Ureter (tissue), 1 donor: Measurements from ENCODE around the gene POMT2. TPM values are rescaled to one million over a fixed set of nuclear protein-coding genes. Genes with fewer than 3 reads are reported as not detected.
A peak's percentile ranks its signal among the peaks of the same experiment; 100 is the strongest.
"Not testable (repeated sequence)": the region's sequence is repeated elsewhere in the genome, so short reads cannot be mapped to it uniquely, and the experiment has no call there.

Experiments
- DNase-seq: peaks from one replicate; pipeline ENCODE4 v3.0.0-alpha.2; 2020; ENCODE audit warnings: low spot score
- total RNA-seq: library from RNA; stranded (reverse); gene quantifications from one replicate; pipeline ENCODE4 v1.2.4, GENCODE V29; 2023
- donor health status: DM: yes; HTN: yes; CAD: no.

POMT2 gene
- total RNA-seq, 1 donor from 2014 or later: 37.6 TPM

DNA sequence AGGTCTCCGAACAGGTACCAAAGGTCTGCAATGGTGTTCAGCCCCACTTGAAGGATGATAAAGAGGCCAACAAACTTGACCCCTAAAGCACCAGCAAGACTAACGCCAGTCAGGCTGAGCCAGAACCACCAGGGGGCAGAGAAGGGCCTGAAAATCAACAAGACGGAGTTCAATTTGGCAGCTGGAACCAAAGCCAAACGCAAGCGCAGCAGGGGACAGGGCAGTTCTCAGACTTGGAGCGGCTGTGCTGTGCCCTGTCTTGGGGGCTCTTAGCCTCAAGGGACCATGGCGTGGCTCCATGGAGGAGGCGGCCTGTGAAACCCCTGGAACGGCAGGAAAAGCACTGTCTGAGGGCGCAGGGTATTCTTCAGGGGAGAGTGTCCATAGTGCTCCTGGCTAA lies 19.6 kb downstream of the POMT2 start:
- DNase-seq: peak; percentile 79

DNA sequence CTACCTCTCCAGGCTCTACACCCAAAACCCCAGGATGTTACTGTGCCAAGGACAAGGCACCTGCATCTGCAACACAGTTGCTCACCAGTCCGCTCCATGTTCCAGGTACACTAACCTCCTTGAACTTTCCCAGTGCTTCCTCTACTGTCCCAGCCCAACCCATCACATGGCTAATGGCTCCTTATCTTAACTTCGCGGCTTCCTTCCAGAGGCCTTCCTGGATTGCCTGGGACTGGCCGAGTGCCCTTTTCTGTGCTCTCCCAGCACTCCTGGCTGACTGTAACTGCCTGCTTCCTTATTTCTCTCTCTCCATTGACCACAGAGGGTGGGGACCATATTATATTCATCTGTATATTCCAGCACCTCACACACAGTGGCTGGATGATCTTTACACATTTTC lies 20.9 kb downstream of the POMT2 start:
- DNase-seq: no peak

DNA sequence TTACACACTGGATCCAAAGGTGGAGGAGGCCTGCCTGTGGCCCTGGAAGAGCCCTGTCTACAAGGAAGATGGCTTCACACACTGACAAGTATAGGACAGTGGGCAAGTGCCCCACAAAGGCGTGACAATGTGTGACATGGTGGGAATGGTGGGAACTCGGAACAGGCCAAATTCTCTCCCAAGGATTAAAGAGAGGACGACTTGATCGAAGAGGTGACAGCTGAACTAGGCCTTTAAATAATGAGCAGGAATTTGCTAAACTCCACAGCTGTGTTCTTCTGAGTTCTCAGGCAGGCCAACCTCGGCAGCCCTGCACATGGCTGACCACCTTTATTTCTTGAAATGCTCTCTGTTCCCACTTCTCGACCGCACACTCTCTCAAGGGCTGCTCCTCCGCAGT lies 23.8 kb downstream of the POMT2 start:
- no peak for DNase-seq

DNA sequence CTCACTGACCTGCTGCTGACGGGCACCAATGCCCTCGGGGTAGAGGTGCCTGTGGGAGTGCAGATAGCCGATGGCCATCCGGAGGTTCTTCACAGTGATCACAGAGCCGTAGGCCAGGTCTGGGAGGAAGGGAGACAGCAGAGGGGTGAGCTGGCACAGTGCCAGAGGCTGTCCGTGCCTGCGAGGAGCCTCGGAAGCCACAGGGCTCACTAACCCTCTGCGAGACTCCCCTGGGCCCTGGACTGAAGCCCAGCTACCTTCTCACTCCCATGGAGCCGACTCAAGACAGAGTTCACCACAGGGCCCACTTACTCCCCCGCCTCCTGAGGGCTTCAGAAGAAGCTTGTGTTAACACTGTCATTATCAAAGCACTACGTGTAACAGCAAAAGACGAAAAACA lies 24.5 kb downstream of the POMT2 start:
- DNase-seq: no peak

DNA sequence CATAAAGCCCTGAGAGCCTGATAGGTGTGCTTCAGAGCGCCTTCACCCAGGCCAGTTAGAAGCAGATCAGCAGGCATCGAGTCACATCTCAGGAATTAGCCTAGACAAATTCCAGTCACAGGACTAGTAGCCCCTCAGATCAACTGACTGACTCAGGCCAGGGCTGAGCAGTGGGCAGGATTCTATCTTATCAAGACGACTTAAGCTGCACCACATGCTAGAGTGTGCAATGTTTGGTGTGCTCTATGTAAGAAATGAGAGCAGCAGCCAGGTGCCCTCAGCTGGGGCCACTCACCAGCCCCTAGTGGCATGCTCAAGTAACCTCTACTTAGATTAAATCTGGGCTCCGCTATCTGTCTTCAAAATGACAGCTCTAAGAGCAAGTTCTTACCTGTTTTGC lies 30.0 kb downstream of the POMT2 start:
- no peak for DNase-seq

DNA sequence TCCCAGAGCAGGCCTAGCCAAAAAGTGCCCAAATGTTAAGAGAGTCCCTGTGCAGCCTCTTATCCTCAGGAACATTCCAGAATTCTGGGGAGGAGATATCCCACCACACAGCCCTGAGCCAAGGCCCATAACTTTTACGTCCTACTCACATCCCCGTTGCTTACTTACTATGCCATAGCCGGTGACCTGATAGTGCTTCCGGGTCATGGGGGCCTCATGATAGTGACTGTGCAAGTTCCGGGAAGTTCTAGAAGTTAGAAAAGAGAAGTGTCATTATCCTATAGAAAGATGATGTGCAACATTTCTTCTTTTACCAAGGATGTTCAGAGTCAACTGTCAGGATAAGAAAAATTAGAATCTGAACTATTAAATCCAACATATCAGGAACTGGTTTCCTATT lies 34.1 kb downstream of the POMT2 start:
- no peak for DNase-seq

DNA sequence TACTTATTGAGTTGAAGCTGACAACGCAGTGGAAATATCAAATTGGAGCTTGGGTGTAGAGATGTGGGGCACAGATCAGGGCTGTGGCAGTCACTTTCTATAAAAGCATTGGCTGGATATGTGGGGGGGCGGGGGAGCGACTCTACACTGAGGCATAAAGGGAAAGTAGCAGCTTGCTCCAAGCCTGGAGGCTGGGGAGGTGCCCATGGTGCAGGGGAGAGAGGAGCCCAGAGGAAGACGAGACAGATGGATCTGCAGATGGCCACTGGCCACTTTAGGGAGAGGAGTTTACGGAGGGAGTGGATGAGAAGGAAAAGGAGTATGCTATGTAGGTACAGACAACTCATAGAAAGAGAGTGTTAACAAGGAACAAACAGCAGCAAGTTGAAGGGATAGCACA lies 36.2 kb downstream of the POMT2 start:
- DNase-seq: no peak

DNA sequence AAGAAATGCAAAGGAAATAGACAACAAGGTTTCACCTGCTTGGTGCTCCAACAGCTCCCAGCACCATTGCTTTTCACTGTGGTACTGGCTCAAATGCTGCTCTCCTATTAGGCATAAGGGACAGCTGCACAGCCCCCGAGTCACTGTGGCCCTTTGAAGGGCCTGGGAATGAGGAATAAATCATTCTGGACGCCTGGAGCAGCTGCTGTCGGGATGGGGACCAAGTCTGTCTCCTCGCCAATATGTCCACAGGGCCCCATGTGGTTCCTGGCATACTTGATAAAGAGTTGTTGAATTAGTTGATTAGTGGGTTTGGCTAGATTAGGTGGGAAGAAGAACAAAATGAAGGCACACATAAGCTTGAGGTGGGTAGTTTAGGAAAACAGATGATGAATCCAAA lies 36.6 kb downstream of the POMT2 start:
- DNase-seq: no peak

DNA sequence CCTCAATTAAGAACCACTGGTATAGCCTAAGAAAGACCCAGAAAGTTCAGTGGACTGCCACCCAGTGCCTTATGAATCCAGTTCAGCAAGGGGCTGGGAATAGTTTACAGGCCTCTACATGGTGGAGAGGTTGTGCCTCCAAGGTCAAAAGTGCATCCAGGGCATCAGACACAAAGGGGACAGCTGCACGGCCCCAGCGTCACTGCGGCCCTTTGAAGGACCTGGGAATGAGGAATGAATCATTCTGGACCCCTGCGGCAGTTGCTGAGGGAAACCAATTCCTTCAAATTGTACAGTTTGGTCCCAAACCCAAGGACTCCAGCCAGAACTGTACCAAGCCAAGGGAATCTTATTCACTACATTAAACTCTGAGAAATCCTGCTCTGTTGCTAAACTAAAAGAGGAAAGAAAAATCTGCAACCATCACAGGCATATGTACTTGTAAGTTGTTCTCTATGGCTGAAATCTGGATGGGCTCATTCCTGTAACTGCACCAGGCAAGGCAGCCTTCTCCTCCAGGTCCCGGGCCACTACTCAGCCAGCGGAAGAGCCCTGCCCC lies 38.8 kb downstream of the POMT2 start:
- DNase-seq: no peak

DNA sequence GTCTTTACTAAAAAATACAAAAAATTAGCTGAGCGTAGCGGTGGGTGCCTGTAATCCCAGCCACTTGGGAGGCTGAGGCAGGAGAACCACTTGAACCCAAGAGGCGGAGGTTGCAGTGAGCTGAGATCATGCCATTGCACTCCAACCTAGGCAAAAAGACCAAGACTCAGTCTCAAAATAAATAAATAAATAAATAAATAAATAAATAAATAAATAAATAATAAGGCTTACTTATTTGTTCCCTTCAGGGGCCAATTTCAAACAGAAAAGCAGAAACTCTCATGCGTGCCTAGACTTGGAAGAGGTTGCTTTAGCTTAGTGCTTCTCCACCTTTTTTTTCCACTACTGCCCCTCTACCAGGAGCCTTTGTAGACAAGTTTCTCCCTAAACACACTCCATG lies 39.8 kb downstream of the POMT2 start:
- not testable (repeated sequence) for DNase-seq

DNA sequence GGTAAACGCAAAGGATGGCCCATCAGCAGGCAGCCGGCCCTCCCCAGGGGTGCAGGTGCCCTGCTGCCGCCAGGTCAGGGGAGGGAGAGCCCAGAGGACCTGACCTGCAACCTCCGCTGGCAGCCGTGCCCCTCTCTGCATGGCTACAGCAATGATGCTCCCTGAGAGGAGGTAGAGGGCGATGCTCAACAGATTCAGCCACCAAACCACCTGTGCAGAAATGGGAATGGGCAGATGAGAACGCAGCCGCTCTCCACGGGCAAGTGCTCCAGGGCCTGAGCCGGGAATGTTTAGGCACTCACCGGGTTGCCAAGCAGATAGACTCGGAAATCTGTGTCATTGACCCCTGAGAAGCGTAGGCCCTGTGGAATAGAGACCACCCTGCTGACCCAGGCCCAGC lies 41.0 kb downstream of the POMT2 start:
- DNase-seq: no peak

DNA sequence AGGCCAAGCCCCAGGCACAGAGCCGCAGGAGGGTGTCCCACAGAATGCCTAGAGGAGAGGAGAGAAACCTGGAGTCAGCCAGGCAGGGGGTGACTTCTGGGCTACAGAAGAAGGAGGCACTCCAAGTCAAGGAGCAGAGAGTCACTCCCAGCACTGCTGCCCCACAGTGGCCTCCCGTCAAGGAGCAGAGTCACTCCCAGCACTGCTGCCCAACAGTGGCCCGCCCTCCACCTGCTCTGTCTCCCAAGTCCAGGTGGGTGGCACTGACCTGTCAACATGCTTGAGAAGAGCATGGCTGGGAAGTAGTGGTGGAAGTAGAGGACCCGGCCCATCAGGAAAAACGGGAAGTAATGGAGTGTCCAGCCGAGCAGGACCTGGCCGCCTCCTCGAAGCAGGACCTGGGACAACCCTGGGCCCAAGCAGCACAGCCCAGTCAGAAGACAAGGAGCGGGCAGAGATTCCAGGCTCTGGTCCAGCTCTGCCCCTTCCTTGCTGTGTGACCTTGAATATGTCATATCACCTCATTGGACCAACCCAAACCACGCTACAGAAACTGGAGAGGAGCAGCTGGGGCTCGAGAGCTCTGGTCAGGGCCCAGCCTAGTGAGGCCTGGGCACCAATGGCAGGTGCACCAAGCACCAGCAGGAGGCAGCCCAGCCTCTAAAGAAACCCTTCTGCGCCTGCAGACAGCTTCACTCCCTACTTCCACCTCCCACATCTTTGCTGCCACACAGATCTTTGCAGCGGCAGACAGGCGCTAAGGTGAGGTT lies 42.0 kb downstream of the POMT2 start:
- no peak for DNase-seq

DNA sequence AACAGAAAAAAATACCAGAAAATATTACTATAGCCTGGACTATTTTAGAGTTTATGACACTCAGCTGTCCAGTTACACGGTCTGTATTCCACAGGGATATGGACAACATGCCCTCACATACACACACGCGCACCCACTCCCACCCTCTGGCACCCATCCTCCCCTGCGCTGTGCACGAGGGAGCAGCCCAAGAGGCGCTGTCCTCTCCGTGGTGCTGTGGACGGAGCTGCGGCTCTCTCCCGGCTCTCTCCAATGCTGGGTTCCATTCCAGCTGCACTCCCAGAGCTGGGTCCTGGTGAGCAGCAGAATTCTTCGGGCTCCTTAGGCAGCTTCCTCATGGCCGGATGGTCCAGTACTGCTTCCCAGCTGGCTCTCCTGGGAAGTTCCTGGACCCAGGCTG lies 43.7 kb downstream of the POMT2 start:
- no peak for DNase-seq

DNA sequence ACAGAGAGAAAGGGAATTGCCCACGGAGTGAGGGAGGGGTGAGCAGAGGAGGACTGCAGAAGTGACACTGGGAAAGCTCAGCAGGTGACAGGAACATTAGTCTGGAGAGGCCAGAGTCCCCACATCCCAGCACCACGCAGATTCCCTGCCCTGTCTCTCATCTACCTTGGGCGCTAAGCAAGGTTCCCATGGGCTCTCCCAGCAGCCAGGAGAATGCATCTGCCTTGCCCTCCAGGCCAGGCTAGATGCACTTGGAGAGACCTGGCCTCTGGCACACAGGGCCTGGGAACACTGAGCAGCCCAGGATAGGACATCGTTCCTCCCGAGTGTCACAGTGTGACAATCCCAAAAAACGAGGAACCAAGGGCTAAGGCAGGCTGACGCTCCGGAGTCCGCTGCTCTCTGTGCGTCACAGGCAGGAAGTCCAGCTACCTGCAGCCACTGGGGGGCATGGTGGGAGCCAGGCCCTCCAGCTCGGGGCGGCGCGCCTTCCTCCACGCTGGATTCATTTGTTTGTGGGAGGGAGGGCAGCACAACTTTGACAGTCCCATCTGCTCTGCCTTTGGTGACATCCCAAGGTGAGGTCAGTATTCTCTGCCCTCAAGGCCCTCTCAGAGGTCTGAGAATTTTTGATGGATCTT lies 44.3 kb downstream of the POMT2 start:
- no peak for DNase-seq

DNA sequence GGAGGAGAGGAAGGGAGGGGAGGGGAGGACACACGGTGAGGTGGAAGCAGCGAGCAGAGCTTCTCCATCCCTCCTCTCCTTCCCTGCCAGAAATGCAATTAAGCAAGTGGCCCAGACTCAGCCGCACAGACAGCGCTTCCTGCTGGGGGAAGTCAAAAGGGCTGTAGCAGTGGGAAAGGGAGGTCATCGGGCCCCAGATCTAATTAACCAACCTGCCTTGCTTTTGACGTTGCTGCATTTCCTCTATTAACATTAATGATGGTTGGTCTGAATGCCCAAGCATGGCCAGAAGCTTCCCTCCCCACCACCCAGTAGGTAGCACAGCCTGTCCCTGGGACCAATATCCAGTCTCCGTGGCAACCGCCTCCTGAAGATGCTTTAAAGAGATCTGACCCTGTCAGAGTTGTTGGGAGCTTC lies 45.1 kb downstream of the POMT2 start:
- no peak for DNase-seq

DNA sequence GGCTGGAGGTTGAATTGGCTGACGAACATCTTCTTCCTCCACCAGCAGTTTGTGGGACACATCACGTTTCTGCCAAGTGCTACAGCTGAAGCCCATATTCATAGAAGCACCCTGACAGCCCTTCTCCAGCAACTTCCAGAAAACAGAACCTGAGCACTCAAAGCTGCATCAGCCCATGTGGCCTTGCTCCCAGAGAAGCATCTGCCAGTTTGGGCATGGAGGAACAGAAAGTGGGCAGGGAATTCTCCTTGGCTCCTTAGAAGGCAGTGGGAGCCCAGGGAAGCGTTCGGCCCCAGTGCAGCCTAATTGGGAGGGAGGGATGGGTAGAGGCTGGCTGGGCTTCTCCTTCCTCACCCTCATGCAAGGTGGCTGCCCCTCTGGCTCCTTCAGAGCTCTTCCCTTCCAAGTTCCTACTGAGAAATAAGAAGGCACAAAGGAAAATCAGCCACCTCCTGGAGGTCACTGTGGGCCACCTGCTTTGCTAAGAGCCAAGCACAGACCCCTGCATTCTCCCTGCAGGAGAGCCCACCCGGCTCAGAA lies 45.6 kb downstream of the POMT2 start:
- DNase-seq: no peak

DNA sequence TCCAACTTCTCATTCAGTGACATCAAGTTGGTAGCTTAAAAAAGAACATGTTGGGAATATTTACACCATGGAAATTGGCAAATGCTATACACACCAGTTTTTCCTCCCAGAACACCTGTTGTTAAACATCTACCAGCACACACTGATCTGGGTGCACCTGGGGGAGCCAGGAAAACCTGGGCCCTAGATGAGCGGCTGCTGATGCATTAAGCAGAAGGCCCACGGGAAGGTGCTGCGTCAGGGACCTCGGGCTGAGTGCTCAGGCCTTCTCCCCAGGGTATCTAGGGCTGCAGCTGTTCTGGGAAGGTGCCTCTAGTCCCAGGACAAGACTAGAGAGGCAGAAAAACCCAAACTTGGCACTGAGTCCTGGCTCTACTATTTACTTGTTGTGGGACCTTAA lies 46.9 kb downstream of the POMT2 start:
- DNase-seq: no peak

DNA sequence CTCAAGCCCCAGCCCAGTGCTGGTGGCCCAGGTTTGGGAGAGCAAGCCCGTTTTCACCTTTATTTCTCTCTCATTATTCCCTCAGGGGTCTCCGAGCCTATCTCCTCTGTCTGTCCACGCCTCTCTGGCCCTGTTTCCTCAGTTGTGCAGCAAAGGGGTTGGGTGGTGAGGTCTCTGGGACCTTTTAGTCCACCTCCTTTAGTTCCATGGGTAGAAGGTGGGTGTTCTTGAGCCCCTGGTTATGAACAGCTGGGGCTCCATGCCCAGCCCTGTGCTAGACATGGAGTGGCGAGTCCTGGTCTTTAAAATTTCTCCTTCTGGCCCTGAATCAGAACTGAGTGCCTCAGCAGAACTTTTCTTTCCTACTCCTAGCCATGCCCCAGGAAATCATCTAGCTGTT lies 48.4 kb downstream of the POMT2 start:
- no peak for DNase-seq

DNA sequence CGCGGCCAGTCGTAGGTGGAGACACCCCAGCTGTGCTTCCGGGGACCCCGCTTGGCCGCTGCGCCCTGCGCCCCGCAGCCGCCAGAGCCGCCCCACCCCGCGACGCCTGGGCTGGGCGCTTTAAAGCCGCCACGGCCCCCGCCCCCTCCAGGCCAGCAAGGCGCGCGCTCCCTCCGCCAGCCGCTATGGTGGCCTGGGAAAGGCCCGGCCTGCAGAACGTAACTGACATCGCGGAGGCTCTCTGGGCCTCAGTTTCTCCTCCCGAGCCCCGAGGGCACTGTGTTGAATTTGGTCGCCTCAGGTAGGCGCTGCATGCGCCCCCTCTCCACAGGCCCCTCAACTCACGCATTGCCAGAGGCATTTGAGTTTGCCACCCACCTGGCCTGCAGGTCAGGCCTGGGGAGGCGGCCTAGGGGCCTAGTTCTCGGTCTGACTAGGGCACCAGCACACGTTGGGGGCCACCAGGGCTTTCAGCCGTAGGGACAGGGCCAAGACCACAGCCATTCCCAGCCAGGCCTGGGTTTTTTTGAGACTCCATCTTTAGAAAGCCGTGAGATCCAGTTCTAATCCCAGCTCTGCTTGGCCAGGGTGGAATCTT lies 49.5 kb downstream of the POMT2 start, which contains the start of gene NGB:
NGB (minus strand) TSS at position 94 of the 598 bp plus-strand sequence. CDS start 269 bp downstream, outside the sequence.
- DNase-seq: no peak

DNA sequence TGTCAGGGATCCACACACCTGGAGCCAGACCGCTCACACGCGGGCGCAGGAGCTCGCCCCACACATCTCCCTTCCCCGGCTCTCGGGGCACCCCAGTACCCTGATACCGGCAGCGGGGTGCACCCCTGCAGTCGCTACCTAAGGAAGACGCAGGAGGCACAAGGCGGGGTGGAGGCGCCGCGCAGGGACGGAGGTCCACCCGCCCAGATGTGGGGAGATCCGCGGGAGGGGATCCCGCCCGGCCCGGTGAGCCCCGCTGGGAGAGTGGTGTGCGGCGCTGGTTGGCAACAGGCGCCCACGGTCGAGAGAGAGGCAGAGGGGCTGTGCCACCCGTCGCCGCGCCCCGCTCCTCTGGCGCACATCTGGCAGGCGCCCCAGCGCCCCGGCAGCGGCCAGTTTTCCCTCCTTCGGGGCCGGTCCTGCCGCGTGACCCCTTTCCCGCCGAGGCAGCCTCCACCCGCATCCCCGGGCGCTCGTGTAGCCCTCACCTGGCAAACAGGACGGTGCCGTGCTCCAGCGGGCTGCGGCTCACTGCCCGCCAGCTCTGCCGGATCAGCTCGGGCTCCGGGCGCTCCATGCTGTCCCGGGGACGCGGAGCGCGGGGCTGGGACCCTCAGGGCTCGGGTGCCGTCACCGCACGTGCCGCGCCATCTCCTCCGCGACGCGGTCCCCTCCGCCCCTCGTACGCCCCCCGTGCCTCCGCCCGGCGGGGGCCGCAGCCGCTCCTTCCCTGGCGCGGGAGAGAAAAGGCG lies 50.1 kb downstream of the POMT2 start:
- DNase-seq: no peak

DNA sequence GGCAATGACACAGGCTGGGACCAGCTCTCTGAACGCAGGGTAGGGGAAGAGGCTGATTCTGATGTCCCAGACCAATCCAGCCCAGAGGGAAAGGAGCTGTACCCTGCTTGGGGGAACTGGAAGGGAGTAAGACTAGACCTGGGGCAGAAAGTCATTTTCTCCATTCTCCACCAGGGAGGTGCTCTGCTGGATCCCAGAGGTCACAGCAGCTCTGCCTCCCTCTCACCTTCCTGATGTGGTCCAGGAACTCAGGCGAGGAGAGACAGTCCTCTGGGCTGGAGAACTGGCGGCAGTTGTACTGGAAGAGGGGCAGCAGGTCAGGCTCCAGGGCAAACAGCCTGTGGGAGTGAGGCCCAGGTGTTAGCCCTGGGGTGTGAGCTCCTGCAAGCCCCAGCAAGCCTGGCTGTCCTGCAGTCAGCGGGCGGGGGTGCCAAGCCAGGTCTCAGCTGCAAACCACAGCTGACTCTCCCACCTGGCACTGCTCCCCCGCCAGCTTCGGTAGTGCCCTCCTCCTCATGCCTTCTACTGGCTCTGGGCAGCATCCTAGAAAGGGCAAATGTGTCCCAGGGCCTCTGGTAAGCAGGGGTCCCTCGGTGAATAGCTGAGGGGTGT lies 51.6 kb downstream of the POMT2 start:
- DNase-seq: no peak
